Thyroid gland (tissue), 4 donors: ENCODE results near the gene BCCIP. TPM values are rescaled to one million over a fixed set of nuclear protein-coding genes. Genes with fewer than 3 reads are reported as not detected.

Source experiments
- DNase-seq, 2 donors: peaks; one replicate each; pipeline ENCODE4 v3.0.0-alpha.2; 2019
- H3K27ac ChIP-seq, 3 donors: fragments of 200-600 bp; sonication (generic); 1 replicate in 2 of 3; 2 replicates in 1 of 3; pipeline ENCODE4 v1.5.1; 2016 to 2019; ENCODE audit warnings: mild to moderate bottlenecking in 1 of 3, moderate library complexity in 1 of 3
- H3K27me3 ChIP-seq: fragments of 200-600 bp; sonication (generic); one replicate; pipeline ENCODE4 v1.5.1; 2019
- H3K36me3 ChIP-seq, 2 donors: fragments of 200-600 bp; sonication (generic); one replicate each; pipeline ENCODE4 v1.5.1; 2016 to 2019
- H3K4me1 ChIP-seq, 2 donors: fragments of 200-600 bp; sonication (generic); one replicate each; pipeline ENCODE4 v1.5.1; 2017 to 2019
- H3K4me3 ChIP-seq, 3 donors: fragments of 200-600 bp; sonication (generic); replicated peaks in 1 of 3; 1 replicate in 2 of 3; 2 replicates in 1 of 3; pipeline ENCODE4 v1.5.1; 2016; ENCODE audit warnings: mild to moderate bottlenecking in 1 of 3
- H3K9me3 ChIP-seq: fragments of 200-600 bp; sonication (generic); one replicate; pipeline ENCODE4 v1.5.1; 2017
- CTCF ChIP-seq, 6 experiments: fragments of 200-600 bp in 3 of 6; fragments of 450-650 bp in 3 of 6; sonication (generic) in 3 of 6; IDR thresholded peaks; one replicate each; pipeline ENCODE4 v1.5.1; 2016 to 2019; ENCODE audit warnings: antibody characterized with exemption in 6 of 6, mild to moderate bottlenecking in 2 of 6, inconsistent platforms in 1 of 6, moderate library complexity in 1 of 6
- POLR2A ChIP-seq, 2 donors: fragments of 450-650 bp; IDR thresholded peaks; one replicate each; pipeline ENCODE4 v1.6.1; 2017; ENCODE audit warnings: antibody characterized with exemption in 2 of 2, mild to moderate bottlenecking in 2 of 2, moderate library complexity in 1 of 2
- WGBS, 2 donors: methylation state at CpG; one replicate each; pipeline ENCODE4 v1.1.5; 2017; 5-methylcytosine and 5-hydroxymethylcytosine counted together
- intact Hi-C: fragments of 100-400 bp; cut with DNase I; formaldehyde crosslinking; loops from one replicate; pipeline ENCODE4 v1.15.1; 2023
- total RNA-seq, 4 donors: library from RNA; depleted of rRNA; stranded (reverse); fragments of >200 nt; gene quantifications; one replicate each; pipeline ENCODE4 v1.2.3, GENCODE V29; 2016

Gene BCCIP
- total RNA-seq, 4 donors from 2014 or later = 38.6 to 52.1 (median 42.3) TPM

GRCh38 chr10:125782616-125783015, 40.7 kb upstream of the BCCIP start:
- Histone ChIP-seq H3K36me3 (no peaks in the 10 kb centered on the region), H3K4me1 (peaks cover 0 to 8% of the 10 kb centered on the region in 2 donors), H3K9me3 (no peaks in the 10 kb centered on the region), H3K27ac (no peak overlapping the region), H3K27me3 (no peaks in the 10 kb centered on the region), H3K4me3 (no peak overlapping the region)
- intact Hi-C loops = no loop called here
- WGBS, 2 donors = 81 to 98% methylated on average over 10 to 11 of the region's 11 CpGs
- TF ChIP-seq POLR2A (IDR thresholded peaks at IDR 0.05) (no peak), CTCF (IDR thresholded peaks at IDR 0.05) (no peak)
- no peak for DNase-seq

- Histone ChIP-seq H3K9me3 (no peaks in the 10 kb centered on the region), H3K36me3 (no peaks in the 10 kb centered on the region), H3K4me1 (peaks cover 0 to 8% of the 10 kb centered on the region in 2 donors), H3K27me3 (no peaks in the 10 kb centered on the region), H3K27ac (no peak overlapping the region), H3K4me3 (no peak overlapping the region)
- intact Hi-C loops = no loop called here
- TF ChIP-seq CTCF (IDR thresholded peaks at IDR 0.05) (no peak), POLR2A (IDR thresholded peaks at IDR 0.05) (no peak)
- DNase-seq = no peak
- WGBS, 2 donors = 86 to 92% methylated on average over 5 to 7 of the region's 7 CpGs
Observed at GRCh38 chr10:125783408-125783807, 39.9 kb upstream of the BCCIP start.

GRCh38 chr10:125783957-125784356, 39.4 kb upstream of the BCCIP start:
- DNase-seq = no peak
- H3K27me3 ChIP-seq = no peaks in the 10 kb centered on the region
- intact Hi-C loops = no loop called here
- H3K27ac ChIP-seq = no peak overlapping the region
- TF ChIP-seq POLR2A (IDR thresholded peaks at IDR 0.05) = no peak
- no peak for TF ChIP-seq CTCF (IDR thresholded peaks at IDR 0.05)
- H3K36me3 ChIP-seq = no peaks in the 10 kb centered on the region
- WGBS, 2 donors = 88 to 91% methylated on average over 6 of the region's 6 CpGs
- H3K4me3 ChIP-seq = no peak overlapping the region
- no peaks in the 10 kb centered on the region for H3K9me3 ChIP-seq
- peaks cover 0 to 8% of the 10 kb centered on the region in 2 donors for H3K4me1 ChIP-seq

- no peak for DNase-seq
- H3K9me3 ChIP-seq = no peaks in the 10 kb centered on the region
- peaks cover 0 to 8% of the 10 kb centered on the region in 2 donors for H3K4me1 ChIP-seq
- intact Hi-C loops = no loop called here
- H3K27me3 ChIP-seq = no peaks in the 10 kb centered on the region
- no peak overlapping the region for H3K27ac ChIP-seq
- no peaks in the 10 kb centered on the region for H3K36me3 ChIP-seq
- no peak overlapping the region for H3K4me3 ChIP-seq
- TF ChIP-seq POLR2A (IDR thresholded peaks at IDR 0.05) (no peak), CTCF (IDR thresholded peaks at IDR 0.05) (no peak)
- WGBS, 2 donors = 73 to 82% methylated on average over 9 of the region's 9 CpGs
Observed at GRCh38 chr10:125785791-125786190, 37.6 kb upstream of the BCCIP start.

GRCh38 chr10:125788156-125789034, 35.0 kb upstream of the BCCIP start:
- no peak for TF ChIP-seq POLR2A (IDR thresholded peaks at IDR 0.05)
- TF ChIP-seq CTCF (IDR thresholded peaks at IDR 0.05) = no peak
- Histone ChIP-seq H3K27me3 (no peaks in the 10 kb centered on the region), H3K4me3 (no peak overlapping the region), H3K36me3 (peaks cover 0 to 7% of the 10 kb centered on the region in 2 donors), H3K9me3 (no peaks in the 10 kb centered on the region), H3K27ac (no peak overlapping the region), H3K4me1 (peaks cover 0 to 8% of the 10 kb centered on the region in 2 donors)
- intact Hi-C loops = no loop called here
- 79 to 90% methylated on average over 8 to 17 of the region's 17 CpGs for WGBS, 2 donors
- DNase-seq = no peak
